ENCODE measurements around the gene CELA1. TPM values are rescaled to one million over a fixed set of nuclear protein-coding genes. Genes with fewer than 3 reads are reported as not detected.
"Not testable (repeated sequence)": the region's sequence is repeated elsewhere in the genome, so short reads cannot be mapped to it uniquely, and the experiment has no call there.

CELA1 gene
- total RNA-seq, 1 donor from 2014 or later: not detected

- peak in 1 of 2 donors; percentile 44 for DNase-seq (ENCODE audit: low spot score in 2 of 2)
- no peak for FAIRE-seq
Observed at GRCh38 chr12:51351913-51352532, 5.5 kb upstream of the CELA1 start.

- DNase-seq (ENCODE audit: low spot score in 2 of 2) (no peak), FAIRE-seq (no peak)
Observed at GRCh38 chr12:51349026-51349425, 2.5 kb upstream of the CELA1 start.

- DNase-seq (ENCODE audit: low spot score in 2 of 2): no peak
- FAIRE-seq: no peak
Observed at GRCh38 chr12:51348116-51348515, 1.6 kb upstream of the CELA1 start.

- DNase-seq (ENCODE audit: low spot score in 2 of 2): no peak
- FAIRE-seq: no peak
Observed at GRCh38 chr12:51345681-51346080, 798 bp downstream of the CELA1 start.

GRCh38 chr12:51343201-51343600 lies 3.3 kb downstream of the CELA1 start:
- DNase-seq (ENCODE audit: low spot score in 2 of 2) (no peak), FAIRE-seq (no peak)

GRCh38 chr12:51342416-51342815 lies 4.1 kb downstream of the CELA1 start:
- FAIRE-seq: no peak
- no peak for DNase-seq (ENCODE audit: low spot score in 2 of 2)

GRCh38 chr12:51341251-51342007 lies 5.0 kb downstream of the CELA1 start:
- FAIRE-seq (no peak), DNase-seq (ENCODE audit: low spot score in 2 of 2) (peak; percentile 59 to 71)

GRCh38 chr12:51339750-51340149 lies 6.7 kb downstream of the CELA1 start:
- no peak for FAIRE-seq

GRCh38 chr12:51337336-51337735 lies 9.1 kb downstream of the CELA1 start:
- not testable (repeated sequence) for DNase-seq (ENCODE audit: low spot score in 2 of 2); FAIRE-seq

More at GRCh38 chr12:51339750-51340149, 6.7 kb downstream of the CELA1 start:
- no peak for DNase-seq (ENCODE audit: low spot score in 2 of 2)

GRCh38 chr12:51335931-51336330 lies 10.5 kb downstream of the CELA1 start:
- DNase-seq (ENCODE audit: low spot score in 2 of 2): no peak
- no peak for FAIRE-seq

- FAIRE-seq: no peak
- no peak for DNase-seq (ENCODE audit: low spot score in 2 of 2)
Observed at GRCh38 chr12:51334764-51335163, 11.7 kb downstream of the CELA1 start.

- no peak for FAIRE-seq
- DNase-seq (ENCODE audit: low spot score in 2 of 2): no peak
Observed at GRCh38 chr12:51333536-51333935, 12.9 kb downstream of the CELA1 start.

GRCh38 chr12:51330186-51330585 lies 16.3 kb downstream of the CELA1 start:
- FAIRE-seq (no peak), DNase-seq (ENCODE audit: low spot score in 2 of 2) (no peak)

GRCh38 chr12:51329742-51330141 lies 16.7 kb downstream of the CELA1 start:
- FAIRE-seq: no peak
- DNase-seq (ENCODE audit: low spot score in 2 of 2): no peak

- no peak for DNase-seq (ENCODE audit: low spot score in 2 of 2)
- FAIRE-seq: no peak
Observed at GRCh38 chr12:51328587-51328986, 17.9 kb downstream of the CELA1 start.

- FAIRE-seq: no peak
- peak; percentile 28 to 30 for DNase-seq (ENCODE audit: low spot score in 2 of 2)
Observed at GRCh38 chr12:51326698-51327439, 19.6 kb downstream of the CELA1 start.

- FAIRE-seq: no peak
- no peak for DNase-seq (ENCODE audit: low spot score in 2 of 2)
Observed at GRCh38 chr12:51324953-51325352, 21.5 kb downstream of the CELA1 start.

GRCh38 chr12:51323966-51324895 lies 22.2 kb downstream of the CELA1 start, which contains the start of gene BIN2:
TSS of gene BIN2 (minus strand) at chr12:51324174. CDS start at chr12:51324102, 72 bp downstream.
- DNase-seq (ENCODE audit: low spot score in 2 of 2) (peak in 1 of 2 donors; percentile 27), FAIRE-seq (no peak)

- DNase-seq (ENCODE audit: low spot score in 2 of 2) (no peak), FAIRE-seq (no peak)
Observed at GRCh38 chr12:51323317-51323960, 23.0 kb downstream of the CELA1 start.

GRCh38 chr12:51322452-51322851 lies 24.0 kb downstream of the CELA1 start:
- FAIRE-seq (no peak), DNase-seq (ENCODE audit: low spot score in 2 of 2) (no peak)
